ENCODE data around the gene ENTR1.

Gene ENTR1

GRCh38 chr9:136445799-136446198, 35.4 kb upstream of the ENTR1 start:
- Histone ChIP-seq H3K27me3 (ENCODE audit: insufficient read depth, low read depth, severe bottlenecking) (no peaks in the 10 kb centered on the region), H3K36me3 (peaks cover 81% of the 10 kb centered on the region), H3K9me3 (ENCODE audit: severe bottlenecking) (no peaks in the 10 kb centered on the region), H3K27ac (no peak overlapping the region), H3K4me3 (ENCODE audit: low read depth, low read length) (no peak overlapping the region)
- no peak for DNase-seq
- TF ChIP-seq CTCF (IDR thresholded peaks at IDR 0.05; ENCODE audit: low read depth, low read length) = no peak

- Histone ChIP-seq H3K9me3 (ENCODE audit: severe bottlenecking) (no peaks in the 10 kb centered on the region), H3K27ac (no peak overlapping the region), H3K4me3 (ENCODE audit: low read depth, low read length) (no peak overlapping the region), H3K27me3 (ENCODE audit: insufficient read depth, low read depth, severe bottlenecking) (no peaks in the 10 kb centered on the region), H3K36me3 (peaks cover 79% of the 10 kb centered on the region)
- DNase-seq = no peak
- TF ChIP-seq CTCF (IDR thresholded peaks at IDR 0.05; ENCODE audit: low read depth, low read length) = no peak
These were observed 33.7 kb upstream of the ENTR1 start for GRCh38 chr9:136444102-136444501.

- Histone ChIP-seq H3K27me3 (ENCODE audit: insufficient read depth, low read depth, severe bottlenecking) (no peaks in the 10 kb centered on the region), H3K36me3 (peaks cover 80% of the 10 kb centered on the region), H3K27ac (no peak overlapping the region), H3K4me3 (ENCODE audit: low read depth, low read length) (no peak overlapping the region), H3K9me3 (ENCODE audit: severe bottlenecking) (no peaks in the 10 kb centered on the region)
- DNase-seq = no peak
- TF ChIP-seq CTCF (IDR thresholded peaks at IDR 0.05; ENCODE audit: low read depth, low read length) = no peak
These were observed 33.3 kb upstream of the ENTR1 start for GRCh38 chr9:136443687-136444086.

GRCh38 chr9:136443087-136443486, 32.7 kb upstream of the ENTR1 start:
- peaks cover 81% of the 10 kb centered on the region for H3K36me3 ChIP-seq
- TF ChIP-seq CTCF (IDR thresholded peaks at IDR 0.05; ENCODE audit: low read depth, low read length) = no peak
- H3K27me3 ChIP-seq (ENCODE audit: insufficient read depth, low read depth, severe bottlenecking) = no peaks in the 10 kb centered on the region
- no peak overlapping the region for H3K27ac ChIP-seq
- no peak overlapping the region for H3K4me3 ChIP-seq (ENCODE audit: low read depth, low read length)
- no peak for DNase-seq
- no peaks in the 10 kb centered on the region for H3K9me3 ChIP-seq (ENCODE audit: severe bottlenecking)

GRCh38 chr9:136442265-136442664, 31.9 kb upstream of the ENTR1 start:
- Histone ChIP-seq H3K27ac (no peak overlapping the region), H3K27me3 (ENCODE audit: insufficient read depth, low read depth, severe bottlenecking) (no peaks in the 10 kb centered on the region), H3K4me3 (ENCODE audit: low read depth, low read length) (no peak overlapping the region), H3K9me3 (ENCODE audit: severe bottlenecking) (no peaks in the 10 kb centered on the region), H3K36me3 (peaks cover 81% of the 10 kb centered on the region)
- TF ChIP-seq CTCF (IDR thresholded peaks at IDR 0.05; ENCODE audit: low read depth, low read length) = no peak
- no peak for DNase-seq

GRCh38 chr9:136441681-136442245, 31.3 kb upstream of the ENTR1 start:
- DNase-seq = no peak
- Histone ChIP-seq H3K27me3 (ENCODE audit: insufficient read depth, low read depth, severe bottlenecking) (no peaks in the 10 kb centered on the region), H3K4me3 (ENCODE audit: low read depth, low read length) (no peak overlapping the region), H3K9me3 (ENCODE audit: severe bottlenecking) (no peaks in the 10 kb centered on the region), H3K36me3 (peaks cover 81% of the 10 kb centered on the region), H3K27ac (no peak overlapping the region)
- no peak for TF ChIP-seq CTCF (IDR thresholded peaks at IDR 0.05; ENCODE audit: low read depth, low read length)

Data from WERI-Rb-1 (cell line).